Type B pancreatic cell (in vitro differentiated cells): ENCODE data around the gene SEPTIN2. TPM values are rescaled to one million over a fixed set of nuclear protein-coding genes. Genes with fewer than 3 reads are reported as not detected.

Experiments used
- DNase-seq: peaks from one replicate; pipeline ENCODE4 v3.0.0; 2021; ENCODE audit warnings: mixed read lengths; ENCODE audit not compliant: unreplicated experiment; ENCODE audit errors: extremely low spot score
- H3K27ac Mint-ChIP-seq: 2 replicates; pipeline ENCODE4 v1.8.0; 2021; ENCODE audit warnings: mild to moderate bottlenecking, mixed read lengths
- H3K27me3 Mint-ChIP-seq: 2 replicates; pipeline ENCODE4 v1.8.0; 2021; ENCODE audit warnings: mixed read lengths
- H3K36me3 Mint-ChIP-seq: 2 replicates; pipeline ENCODE4 v1.8.0; 2021; ENCODE audit warnings: mixed read lengths
- H3K4me1 Mint-ChIP-seq: one replicate; pipeline ENCODE4 v1.8.0; 2021; ENCODE audit warnings: mixed read lengths; ENCODE audit not compliant: unreplicated experiment
- H3K4me3 Mint-ChIP-seq: 2 replicates; pipeline ENCODE4 v1.8.0; 2021; ENCODE audit warnings: mild to moderate bottlenecking, mixed read lengths
- H3K9me3 Mint-ChIP-seq: 2 replicates; pipeline ENCODE4 v1.8.0; 2021; ENCODE audit warnings: mixed read lengths
- total RNA-seq: library from RNA; stranded (reverse); gene quantifications from 2 replicates; pipeline ENCODE4 v1.2.1, GENCODE V29; 2021; ENCODE audit warnings: low replicate concordance
- TF ChIP-seq, protein P1 (sequence below): fragments of 200-600 bp; sonication (generic); conservative IDR thresholded peaks from 2 replicates; pipeline ENCODE4 v1.5.0; 2021; ENCODE audit warnings: antibody characterized with exemption, mild to moderate bottlenecking

SEPTIN2 gene
- total RNA-seq, 1 donor from 2014 or later, result 425 TPM

GRCh38 chr2:241350530-241350877 lies 34.8 kb downstream of the SEPTIN2 start:
- H3K27ac Mint-ChIP-seq, result peak overlapping the region; percentile 74
- TF ChIP-seq, protein P1, sequence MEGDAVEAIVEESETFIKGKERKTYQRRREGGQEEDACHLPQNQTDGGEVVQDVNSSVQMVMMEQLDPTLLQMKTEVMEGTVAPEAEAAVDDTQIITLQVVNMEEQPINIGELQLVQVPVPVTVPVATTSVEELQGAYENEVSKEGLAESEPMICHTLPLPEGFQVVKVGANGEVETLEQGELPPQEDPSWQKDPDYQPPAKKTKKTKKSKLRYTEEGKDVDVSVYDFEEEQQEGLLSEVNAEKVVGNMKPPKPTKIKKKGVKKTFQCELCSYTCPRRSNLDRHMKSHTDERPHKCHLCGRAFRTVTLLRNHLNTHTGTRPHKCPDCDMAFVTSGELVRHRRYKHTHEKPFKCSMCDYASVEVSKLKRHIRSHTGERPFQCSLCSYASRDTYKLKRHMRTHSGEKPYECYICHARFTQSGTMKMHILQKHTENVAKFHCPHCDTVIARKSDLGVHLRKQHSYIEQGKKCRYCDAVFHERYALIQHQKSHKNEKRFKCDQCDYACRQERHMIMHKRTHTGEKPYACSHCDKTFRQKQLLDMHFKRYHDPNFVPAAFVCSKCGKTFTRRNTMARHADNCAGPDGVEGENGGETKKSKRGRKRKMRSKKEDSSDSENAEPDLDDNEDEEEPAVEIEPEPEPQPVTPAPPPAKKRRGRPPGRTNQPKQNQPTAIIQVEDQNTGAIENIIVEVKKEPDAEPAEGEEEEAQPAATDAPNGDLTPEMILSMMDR, result no peak

GRCh38 chr2:241350878-241351639 lies 35.3 kb downstream of the SEPTIN2 start:
- H3K4me1 Mint-ChIP-seq, result peaks cover 15% of the 10 kb centered on the region
- H3K27me3 Mint-ChIP-seq, result no peaks in the 10 kb centered on the region
- H3K36me3 Mint-ChIP-seq, result peaks cover 18% of the 10 kb centered on the region
- TF ChIP-seq, protein P1, result no peak
- DNase-seq, result no peak
- peak overlapping the region; percentile 74 for H3K27ac Mint-ChIP-seq
- H3K4me3 Mint-ChIP-seq, result peak overlapping the region; percentile 22
- no peaks in the 10 kb centered on the region for H3K9me3 Mint-ChIP-seq

More at GRCh38 chr2:241350530-241350877, 34.8 kb downstream of the SEPTIN2 start:
- Mint-ChIP-seq H3K9me3 (no peaks in the 10 kb centered on the region), H3K36me3 (peaks cover 23% of the 10 kb centered on the region), H3K4me3 (peak overlapping the region; percentile 5), H3K27me3 (no peaks in the 10 kb centered on the region), H3K4me1 (peaks cover 15% of the 10 kb centered on the region)
- DNase-seq, result no peak

- Mint-ChIP-seq H3K9me3 (no peaks in the 10 kb centered on the region), H3K27me3 (no peaks in the 10 kb centered on the region), H3K4me3 (peak overlapping the region; percentile 22), H3K4me1 (peaks cover 15% of the 10 kb centered on the region), H3K36me3 (peaks cover 18% of the 10 kb centered on the region), H3K27ac (peak overlapping the region; percentile 74)
- TF ChIP-seq, protein P1, result no peak
- DNase-seq, result no peak
Observed at GRCh38 chr2:241351640-241352031, 35.9 kb downstream of the SEPTIN2 start.

DNA sequence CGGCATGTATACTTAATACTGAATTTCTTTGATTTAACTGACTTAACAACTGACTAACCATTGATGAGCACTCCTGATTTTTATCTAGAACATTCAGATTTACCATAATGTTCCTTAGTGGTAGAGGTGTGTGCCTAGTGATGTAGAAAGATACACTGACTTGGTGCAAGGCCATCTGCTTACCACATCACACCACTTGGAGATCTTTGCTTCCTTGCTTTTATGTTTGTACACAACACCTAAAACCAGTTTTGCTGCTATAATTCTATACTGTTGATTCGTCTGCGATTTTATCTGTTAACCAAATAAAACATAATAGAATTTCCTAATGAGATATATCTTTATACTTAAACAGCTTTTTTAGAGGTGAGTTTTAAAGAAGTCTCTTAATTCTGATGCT lies 36.5 kb downstream of the SEPTIN2 start:
- DNase-seq, result no peak
- TF ChIP-seq, protein P1, result no peak
- Mint-ChIP-seq H3K27ac (peak overlapping the region; percentile 74), H3K9me3 (no peaks in the 10 kb centered on the region), H3K4me1 (peaks cover 19% of the 10 kb centered on the region), H3K27me3 (no peaks in the 10 kb centered on the region), H3K36me3 (peaks cover 18% of the 10 kb centered on the region), H3K4me3 (no peak overlapping the region)

- Mint-ChIP-seq H3K36me3 (peaks cover 10% of the 10 kb centered on the region), H3K27me3 (no peaks in the 10 kb centered on the region), H3K4me3 (peak overlapping the region; percentile 67), H3K9me3 (no peaks in the 10 kb centered on the region), H3K4me1 (peaks cover 40% of the 10 kb centered on the region), H3K27ac (peak overlapping the region; percentile 84)
- peak; percentile 86 for DNase-seq
- TF ChIP-seq, protein P1, result no peak
Observed at GRCh38 chr2:241354668-241355658, 39.2 kb downstream of the SEPTIN2 start.
